ENCODE results near the gene NOTO. TPM values are rescaled to one million over a fixed set of nuclear protein-coding genes. Genes with fewer than 3 reads are reported as not detected.

Gene NOTO
- total RNA-seq, 4 donors from 2014 or later: not detected

DNA sequence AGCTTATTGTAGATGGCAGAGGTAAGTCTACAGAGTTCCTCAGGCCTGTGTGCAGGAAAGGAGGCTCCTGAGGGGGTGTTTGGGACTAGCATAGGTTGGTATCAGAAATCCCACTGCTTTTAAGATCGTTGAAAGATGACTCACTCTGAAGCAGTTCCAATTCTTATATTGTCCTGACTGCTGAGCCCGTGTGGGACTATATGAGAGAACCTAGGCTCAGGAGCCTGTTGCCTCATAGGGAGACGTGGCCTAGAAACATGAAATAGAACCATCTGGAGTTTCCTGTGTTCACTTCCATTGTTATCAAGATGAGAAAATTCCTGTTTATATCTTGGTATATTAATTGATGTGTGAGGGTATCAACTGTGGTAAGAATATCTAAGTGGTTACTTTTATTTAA lies 37.4 kb downstream of the NOTO start:
- TF ChIP-seq, protein P1, sequence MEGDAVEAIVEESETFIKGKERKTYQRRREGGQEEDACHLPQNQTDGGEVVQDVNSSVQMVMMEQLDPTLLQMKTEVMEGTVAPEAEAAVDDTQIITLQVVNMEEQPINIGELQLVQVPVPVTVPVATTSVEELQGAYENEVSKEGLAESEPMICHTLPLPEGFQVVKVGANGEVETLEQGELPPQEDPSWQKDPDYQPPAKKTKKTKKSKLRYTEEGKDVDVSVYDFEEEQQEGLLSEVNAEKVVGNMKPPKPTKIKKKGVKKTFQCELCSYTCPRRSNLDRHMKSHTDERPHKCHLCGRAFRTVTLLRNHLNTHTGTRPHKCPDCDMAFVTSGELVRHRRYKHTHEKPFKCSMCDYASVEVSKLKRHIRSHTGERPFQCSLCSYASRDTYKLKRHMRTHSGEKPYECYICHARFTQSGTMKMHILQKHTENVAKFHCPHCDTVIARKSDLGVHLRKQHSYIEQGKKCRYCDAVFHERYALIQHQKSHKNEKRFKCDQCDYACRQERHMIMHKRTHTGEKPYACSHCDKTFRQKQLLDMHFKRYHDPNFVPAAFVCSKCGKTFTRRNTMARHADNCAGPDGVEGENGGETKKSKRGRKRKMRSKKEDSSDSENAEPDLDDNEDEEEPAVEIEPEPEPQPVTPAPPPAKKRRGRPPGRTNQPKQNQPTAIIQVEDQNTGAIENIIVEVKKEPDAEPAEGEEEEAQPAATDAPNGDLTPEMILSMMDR (IDR thresholded peaks at IDR 0.05; ENCODE audit: low read depth): no peak

GRCh38 chr2:73243884-73244570 lies 41.7 kb downstream of the NOTO start:
- TF ChIP-seq, protein P1 (IDR thresholded peaks at IDR 0.05; ENCODE audit: low read depth): no peak

- TF ChIP-seq, protein P1 (IDR thresholded peaks at IDR 0.05; ENCODE audit: low read depth): no peak
Measured at GRCh38 chr2:73244580-73244979, 42.2 kb downstream of the NOTO start.

DNA sequence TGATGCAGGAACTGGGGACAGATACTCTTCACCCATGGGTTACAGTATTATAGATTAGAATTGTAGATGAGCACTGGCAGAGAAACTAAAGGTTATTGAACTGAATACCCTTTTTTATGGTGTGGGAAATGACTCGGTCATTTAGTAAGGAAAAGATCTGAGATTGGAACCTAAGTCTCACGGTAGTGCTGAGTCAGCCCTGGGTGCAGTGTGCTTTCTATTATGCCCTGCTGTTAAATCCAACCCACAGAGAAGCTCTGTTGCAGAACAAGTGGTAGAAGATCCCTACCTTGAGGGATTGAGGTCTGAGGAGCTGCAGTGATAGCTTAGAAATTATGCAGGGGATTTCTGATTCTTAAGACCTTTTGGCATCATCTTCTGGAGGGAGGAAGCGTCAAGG lies 44.5 kb downstream of the NOTO start:
- TF ChIP-seq, protein P1 (IDR thresholded peaks at IDR 0.05; ENCODE audit: low read depth): no peak

GRCh38 chr2:73249636-73250035 lies 47.3 kb downstream of the NOTO start:
- TF ChIP-seq, protein P1 (IDR thresholded peaks at IDR 0.05; ENCODE audit: low read depth): no peak

DNA sequence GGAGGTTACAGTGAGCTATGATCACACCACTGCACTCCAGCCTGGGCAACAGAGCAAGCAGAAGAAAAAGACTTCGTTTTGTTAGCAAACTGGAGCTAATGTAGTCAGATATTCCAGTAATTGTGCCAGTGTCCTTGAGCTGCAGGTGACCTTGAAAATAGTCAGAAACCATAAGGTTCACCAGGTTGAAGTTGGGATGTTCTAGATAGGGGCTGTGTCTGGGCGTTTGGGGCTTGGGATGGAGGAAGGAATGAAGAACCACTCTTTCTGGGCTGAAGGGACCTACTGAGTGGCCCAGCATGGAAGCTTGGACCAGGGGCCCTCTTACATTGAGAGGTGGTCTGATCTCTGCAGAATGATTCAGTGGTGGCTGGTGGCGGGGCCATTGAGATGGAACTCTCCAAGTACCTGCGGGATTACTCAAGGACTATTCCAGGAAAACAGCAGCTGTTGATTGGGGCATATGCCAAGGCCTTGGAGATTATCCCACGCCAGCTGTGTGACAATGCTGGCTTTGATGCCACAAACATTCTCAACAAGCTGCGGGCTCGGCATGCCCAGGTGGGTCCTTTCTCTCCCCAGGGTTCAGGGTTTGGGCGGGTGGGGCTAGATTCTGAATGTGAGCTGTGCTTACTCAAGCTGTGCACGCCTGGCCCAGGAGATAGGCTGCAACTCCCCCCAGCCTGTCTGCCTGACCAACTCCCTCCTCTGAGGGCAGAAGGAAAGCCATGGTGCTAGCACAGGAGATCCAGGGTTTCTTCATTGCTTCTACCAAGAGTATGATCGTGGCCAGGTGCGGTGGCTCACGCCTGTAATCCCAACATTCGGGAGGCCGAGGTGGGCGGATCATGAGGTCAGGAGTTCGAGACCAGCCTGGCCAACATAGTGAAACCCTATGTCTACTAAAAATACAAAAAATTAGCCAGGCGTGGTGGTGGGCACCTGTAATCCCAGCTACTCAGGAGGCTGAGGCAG lies 48.8 kb downstream of the NOTO start:
- TF ChIP-seq, protein P1 (IDR thresholded peaks at IDR 0.05; ENCODE audit: low read depth): no peak

Data from subcutaneous adipose tissue (tissue), 4 donors.